ENCODE data around the gene TTLL11. TPM values are rescaled to one million over a fixed set of nuclear protein-coding genes. Genes with fewer than 3 reads are reported as not detected.

Gene TTLL11
- polyA plus RNA-seq, 4 donors: 3.2 to 4.8 (median 3.9) TPM

DNA sequence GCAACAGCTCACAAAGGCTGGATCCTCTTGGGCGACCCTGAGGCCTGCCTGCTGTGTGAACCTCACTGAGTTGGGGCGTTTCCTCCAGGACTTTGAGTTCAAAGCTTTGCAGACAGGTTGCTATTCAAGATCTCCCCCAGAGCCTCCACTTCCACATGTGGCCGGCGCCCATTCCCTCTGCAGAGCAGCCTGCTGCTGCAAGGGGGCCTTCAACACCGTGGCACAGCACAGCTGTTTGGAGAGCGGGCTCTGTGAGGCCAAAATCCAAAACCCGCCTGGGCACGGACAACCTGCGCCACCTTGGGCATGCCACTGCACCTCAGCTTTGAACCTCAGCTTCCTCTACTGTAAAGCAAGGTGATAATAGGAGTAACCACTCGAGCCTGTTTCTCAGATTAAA lies 281.4 kb downstream of the TTLL11 start:
- Histone ChIP-seq H3K9me3 (ENCODE audit: control insufficient read depth in 2 of 2, insufficient read depth in 1 of 2, low read depth in 1 of 2, low read length in 1 of 2) (no peaks in the 10 kb centered on the region), H3K4me1 (ENCODE audit: control insufficient read depth in 3 of 3, insufficient read depth in 2 of 3, low read depth in 1 of 3, low read length in 2 of 3) (no peaks in the 10 kb centered on the region), H3K4me3 (ENCODE audit: low read depth in 1 of 3, low read length in 3 of 3) (no peak overlapping the region), H3K27ac (ENCODE audit: low read depth in 1 of 3, low read length in 2 of 3) (no peak overlapping the region), H3K27me3 (ENCODE audit: control insufficient read depth in 3 of 3, insufficient read depth in 3 of 3, low read length in 3 of 3) (no peaks in the 10 kb centered on the region), H3K36me3 (ENCODE audit: control insufficient read depth in 3 of 3, insufficient read depth in 2 of 3, low read depth in 1 of 3, low read length in 3 of 3) (no peaks in the 10 kb centered on the region)
- 80 to 88% (median 84%) methylated on average over 10 of the region's 10 CpGs for WGBS, 3 donors
- DNase-seq (no peak), FAIRE-seq (no peak)

DNA sequence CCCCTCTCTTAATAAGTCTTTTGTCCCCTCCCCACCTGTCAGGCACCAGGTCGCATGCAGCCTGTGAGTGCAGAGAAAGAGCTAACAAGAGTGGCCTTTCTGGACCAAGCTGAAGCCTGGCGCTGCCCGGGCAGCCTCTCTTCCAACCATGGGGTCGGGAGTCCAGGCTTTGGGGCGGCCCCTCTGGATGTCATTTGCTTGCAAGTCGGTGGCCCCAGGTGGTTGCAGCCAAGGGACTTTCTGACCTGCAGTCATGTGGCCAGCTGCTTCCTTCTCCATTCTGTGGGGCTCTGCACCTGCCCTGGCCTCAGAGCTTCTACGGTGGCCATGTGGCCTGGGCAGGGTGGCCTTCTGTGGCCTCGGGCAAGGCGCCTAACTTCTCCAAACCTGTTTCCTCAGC lies 282.0 kb downstream of the TTLL11 start:
- Histone ChIP-seq H3K36me3 (ENCODE audit: control insufficient read depth in 3 of 3, insufficient read depth in 2 of 3, low read depth in 1 of 3, low read length in 3 of 3) (no peaks in the 10 kb centered on the region), H3K9me3 (ENCODE audit: control insufficient read depth in 2 of 2, insufficient read depth in 1 of 2, low read depth in 1 of 2, low read length in 1 of 2) (no peaks in the 10 kb centered on the region), H3K4me3 (ENCODE audit: low read depth in 1 of 3, low read length in 3 of 3) (no peak overlapping the region), H3K4me1 (ENCODE audit: control insufficient read depth in 3 of 3, insufficient read depth in 2 of 3, low read depth in 1 of 3, low read length in 2 of 3) (no peaks in the 10 kb centered on the region), H3K27ac (ENCODE audit: low read depth in 1 of 3, low read length in 2 of 3) (no peak overlapping the region), H3K27me3 (ENCODE audit: control insufficient read depth in 3 of 3, insufficient read depth in 3 of 3, low read length in 3 of 3) (no peaks in the 10 kb centered on the region)
- FAIRE-seq (no peak), DNase-seq (no peak)
- 78 to 83% (median 79%) methylated on average over 9 of the region's 9 CpGs for WGBS, 3 donors

DNA sequence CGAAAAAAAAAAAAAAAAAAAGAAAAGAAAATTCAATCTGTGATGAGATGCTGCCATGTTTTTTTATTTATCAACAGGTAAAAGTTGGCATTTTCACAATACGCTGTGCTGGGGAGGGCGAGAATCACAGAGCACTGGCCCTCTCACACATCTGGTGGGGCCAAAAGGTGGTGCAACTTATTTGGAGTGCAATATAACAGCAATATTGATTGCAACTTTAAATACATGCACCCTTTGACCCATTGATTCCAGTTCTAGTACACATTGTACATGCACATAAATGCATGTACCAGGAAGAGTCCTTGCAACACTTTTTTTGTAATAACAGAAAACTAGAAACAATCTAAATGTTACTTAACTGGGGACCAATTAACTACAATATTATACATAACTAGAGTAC lies 282.6 kb downstream of the TTLL11 start:
- FAIRE-seq (no peak), DNase-seq (no peak)
- Histone ChIP-seq H3K4me1 (ENCODE audit: control insufficient read depth in 3 of 3, insufficient read depth in 2 of 3, low read depth in 1 of 3, low read length in 2 of 3) (no peaks in the 10 kb centered on the region), H3K36me3 (ENCODE audit: control insufficient read depth in 3 of 3, insufficient read depth in 2 of 3, low read depth in 1 of 3, low read length in 3 of 3) (no peaks in the 10 kb centered on the region), H3K27ac (ENCODE audit: low read depth in 1 of 3, low read length in 2 of 3) (no peak overlapping the region), H3K4me3 (ENCODE audit: low read depth in 1 of 3, low read length in 3 of 3) (no peak overlapping the region), H3K27me3 (ENCODE audit: control insufficient read depth in 3 of 3, insufficient read depth in 3 of 3, low read length in 3 of 3) (no peaks in the 10 kb centered on the region), H3K9me3 (ENCODE audit: control insufficient read depth in 2 of 2, insufficient read depth in 1 of 2, low read depth in 1 of 2, low read length in 1 of 2) (no peaks in the 10 kb centered on the region)
- WGBS, 3 donors: 74 to 87% (median 78%) methylated on average over 3 of the region's 3 CpGs

DNA sequence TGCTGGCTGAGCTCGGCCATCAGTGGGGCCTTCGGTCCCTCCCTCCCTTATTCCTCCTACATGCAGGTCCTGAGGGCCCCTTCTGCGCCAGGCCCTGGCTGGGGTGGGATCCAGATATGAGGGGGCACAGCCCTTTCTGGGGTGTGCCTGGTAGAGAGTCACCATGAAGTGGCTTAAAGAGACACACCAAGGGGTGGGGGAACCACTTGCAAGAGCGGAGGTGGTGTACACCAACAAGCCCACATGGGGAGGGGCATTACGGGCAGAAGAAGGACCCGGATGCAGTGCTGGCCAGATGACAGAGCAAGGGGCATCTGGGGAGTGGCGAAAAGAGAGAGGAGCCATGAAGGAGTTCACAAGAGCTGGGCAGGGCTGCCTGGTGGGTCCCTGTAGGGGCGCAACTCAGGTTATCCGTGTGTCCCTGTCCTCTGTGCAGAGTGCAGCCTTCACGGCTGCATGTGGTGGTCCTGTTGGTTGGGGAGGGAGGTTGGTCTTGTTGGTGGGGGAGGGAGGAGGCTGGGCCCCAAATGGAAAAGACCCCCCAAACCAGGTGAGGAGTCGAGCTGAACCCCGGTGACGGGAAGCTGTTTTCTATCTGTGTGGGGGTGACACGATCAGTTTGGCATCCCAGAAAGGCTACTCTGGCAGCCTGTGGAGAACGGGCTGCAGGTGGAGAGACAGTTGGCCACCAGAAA lies 283.6 kb downstream of the TTLL11 start:
- Histone ChIP-seq H3K27me3 (ENCODE audit: control insufficient read depth in 3 of 3, insufficient read depth in 3 of 3, low read length in 3 of 3) (no peaks in the 10 kb centered on the region), H3K4me1 (ENCODE audit: control insufficient read depth in 3 of 3, insufficient read depth in 2 of 3, low read depth in 1 of 3, low read length in 2 of 3) (no peaks in the 10 kb centered on the region), H3K4me3 (ENCODE audit: low read depth in 1 of 3, low read length in 3 of 3) (no peak overlapping the region), H3K36me3 (ENCODE audit: control insufficient read depth in 3 of 3, insufficient read depth in 2 of 3, low read depth in 1 of 3, low read length in 3 of 3) (no peaks in the 10 kb centered on the region), H3K27ac (ENCODE audit: low read depth in 1 of 3, low read length in 2 of 3) (no peak overlapping the region), H3K9me3 (ENCODE audit: control insufficient read depth in 2 of 2, insufficient read depth in 1 of 2, low read depth in 1 of 2, low read length in 1 of 2) (no peaks in the 10 kb centered on the region)
- no peak for FAIRE-seq
- no peak for DNase-seq
- WGBS, 3 donors: 88 to 92% (median 89%) methylated on average over 15 of the region's 15 CpGs

DNA sequence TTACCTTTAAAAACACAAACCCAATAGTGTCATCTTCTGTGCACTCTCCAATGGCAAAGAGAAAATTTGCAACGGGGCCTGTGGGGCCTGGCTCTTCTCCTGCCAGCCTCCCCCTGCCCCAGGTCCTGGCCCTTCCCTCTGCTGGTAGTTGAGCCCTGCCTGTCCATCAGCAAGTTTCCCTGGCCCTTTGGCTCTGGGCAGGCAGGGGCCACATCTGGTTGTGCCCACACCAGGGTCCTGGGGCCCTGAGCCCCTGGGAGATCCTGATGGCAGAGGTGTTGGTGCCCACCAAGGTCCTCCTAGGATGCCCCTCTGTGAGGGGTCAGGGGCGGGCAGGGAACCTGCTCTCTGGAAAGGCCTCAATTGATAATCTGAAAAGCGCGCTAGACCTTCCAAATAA lies 284.3 kb downstream of the TTLL11 start:
- DNase-seq (no peak), FAIRE-seq (no peak)
- H3K27me3 ChIP-seq (ENCODE audit: control insufficient read depth in 3 of 3, insufficient read depth in 3 of 3, low read length in 3 of 3): no peaks in the 10 kb centered on the region
- H3K27ac ChIP-seq (ENCODE audit: low read depth in 1 of 3, low read length in 2 of 3): no peak overlapping the region
- 69 to 90% (median 82%) methylated on average over 4 of the region's 4 CpGs for WGBS, 3 donors
- no peaks in the 10 kb centered on the region for H3K4me1 ChIP-seq (ENCODE audit: control insufficient read depth in 3 of 3, insufficient read depth in 2 of 3, low read depth in 1 of 3, low read length in 2 of 3)
- H3K36me3 ChIP-seq (ENCODE audit: control insufficient read depth in 3 of 3, insufficient read depth in 2 of 3, low read depth in 1 of 3, low read length in 3 of 3): no peaks in the 10 kb centered on the region
- no peak overlapping the region for H3K4me3 ChIP-seq (ENCODE audit: low read depth in 1 of 3, low read length in 3 of 3)
- no peaks in the 10 kb centered on the region for H3K9me3 ChIP-seq (ENCODE audit: control insufficient read depth in 2 of 2, insufficient read depth in 1 of 2, low read depth in 1 of 2, low read length in 1 of 2)

DNA sequence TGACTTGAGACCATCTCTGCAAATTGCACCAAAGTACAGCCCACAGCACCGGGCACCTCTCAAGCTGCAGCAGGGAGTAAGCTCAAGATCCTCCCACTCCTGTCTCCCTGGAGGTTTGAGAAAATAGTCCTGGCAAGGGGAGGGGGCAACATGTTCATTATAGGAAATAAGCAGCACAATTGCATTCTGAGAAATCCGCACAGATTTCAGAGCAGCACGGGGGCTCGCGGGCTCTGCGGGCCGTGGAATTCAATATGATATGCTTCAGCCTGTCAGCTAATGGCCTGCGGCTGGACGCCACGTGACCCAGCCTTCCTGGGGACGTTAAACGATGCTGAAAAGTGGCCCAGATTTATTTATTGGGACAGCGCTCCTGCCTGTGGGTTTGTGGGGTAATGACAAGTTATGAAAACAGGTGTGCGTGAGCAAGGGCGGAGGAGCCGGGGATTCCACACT lies 285.3 kb downstream of the TTLL11 start:
- no peak overlapping the region for H3K27ac ChIP-seq (ENCODE audit: low read depth in 1 of 3, low read length in 2 of 3)
- H3K4me1 ChIP-seq (ENCODE audit: control insufficient read depth in 3 of 3, insufficient read depth in 2 of 3, low read depth in 1 of 3, low read length in 2 of 3): no peaks in the 10 kb centered on the region
- no peak for DNase-seq
- no peak overlapping the region for H3K4me3 ChIP-seq (ENCODE audit: low read depth in 1 of 3, low read length in 3 of 3)
- no peaks in the 10 kb centered on the region for H3K36me3 ChIP-seq (ENCODE audit: control insufficient read depth in 3 of 3, insufficient read depth in 2 of 3, low read depth in 1 of 3, low read length in 3 of 3)
- no peaks in the 10 kb centered on the region for H3K27me3 ChIP-seq (ENCODE audit: control insufficient read depth in 3 of 3, insufficient read depth in 3 of 3, low read length in 3 of 3)
- FAIRE-seq: no peak
- 66 to 85% (median 76%) methylated on average over 16 of the region's 16 CpGs for WGBS, 3 donors
- no peaks in the 10 kb centered on the region for H3K9me3 ChIP-seq (ENCODE audit: control insufficient read depth in 2 of 2, insufficient read depth in 1 of 2, low read depth in 1 of 2, low read length in 1 of 2)

DNA sequence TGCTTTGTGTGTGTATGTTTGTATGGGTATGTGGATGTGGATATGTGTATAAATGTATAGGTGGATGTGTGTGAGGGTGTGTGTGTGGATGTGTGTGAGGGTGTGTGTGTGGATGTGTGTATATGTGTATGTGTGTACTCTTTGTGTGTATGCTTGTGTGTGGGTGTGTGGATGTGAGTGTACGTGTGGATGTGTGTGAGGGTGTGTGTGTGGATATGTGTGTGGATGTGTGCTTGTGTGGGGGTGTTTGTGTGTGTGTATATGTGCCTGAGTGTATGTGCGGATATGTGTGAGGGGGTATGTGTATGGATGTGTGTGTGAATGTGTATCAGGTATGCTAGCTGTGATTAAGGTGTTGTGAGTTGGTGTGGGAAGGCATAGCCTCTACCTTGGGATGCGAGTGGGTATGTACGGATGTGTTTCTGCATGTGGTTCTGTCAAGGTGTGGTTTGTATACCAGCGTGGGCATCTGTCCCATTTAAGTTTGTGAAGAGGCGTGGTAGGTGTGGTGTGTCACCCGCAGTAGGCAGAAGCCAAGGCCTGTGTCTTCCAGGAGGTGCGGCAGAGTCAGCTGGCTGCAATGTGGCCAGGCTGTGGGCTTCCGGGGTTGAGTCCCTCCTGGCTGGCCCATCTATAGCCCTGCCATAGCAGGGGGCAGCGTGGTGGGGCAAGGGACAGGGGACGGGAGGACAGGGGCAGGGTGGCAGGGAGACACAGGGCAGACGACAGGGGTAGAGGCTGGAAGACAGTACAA lies 285.9 kb downstream of the TTLL11 start:
- Histone ChIP-seq H3K27ac (ENCODE audit: low read depth in 1 of 3, low read length in 2 of 3) (no peak overlapping the region), H3K4me3 (ENCODE audit: low read depth in 1 of 3, low read length in 3 of 3) (no peak overlapping the region), H3K36me3 (ENCODE audit: control insufficient read depth in 3 of 3, insufficient read depth in 2 of 3, low read depth in 1 of 3, low read length in 3 of 3) (no peaks in the 10 kb centered on the region), H3K9me3 (ENCODE audit: control insufficient read depth in 2 of 2, insufficient read depth in 1 of 2, low read depth in 1 of 2, low read length in 1 of 2) (no peaks in the 10 kb centered on the region), H3K27me3 (ENCODE audit: control insufficient read depth in 3 of 3, insufficient read depth in 3 of 3, low read length in 3 of 3) (no peaks in the 10 kb centered on the region), H3K4me1 (ENCODE audit: control insufficient read depth in 3 of 3, insufficient read depth in 2 of 3, low read depth in 1 of 3, low read length in 2 of 3) (no peaks in the 10 kb centered on the region)
- FAIRE-seq (no peak), DNase-seq (no peak)
- WGBS, 3 donors: 42 to 77% (median 71%) methylated on average over 12 of the region's 12 CpGs

DNA sequence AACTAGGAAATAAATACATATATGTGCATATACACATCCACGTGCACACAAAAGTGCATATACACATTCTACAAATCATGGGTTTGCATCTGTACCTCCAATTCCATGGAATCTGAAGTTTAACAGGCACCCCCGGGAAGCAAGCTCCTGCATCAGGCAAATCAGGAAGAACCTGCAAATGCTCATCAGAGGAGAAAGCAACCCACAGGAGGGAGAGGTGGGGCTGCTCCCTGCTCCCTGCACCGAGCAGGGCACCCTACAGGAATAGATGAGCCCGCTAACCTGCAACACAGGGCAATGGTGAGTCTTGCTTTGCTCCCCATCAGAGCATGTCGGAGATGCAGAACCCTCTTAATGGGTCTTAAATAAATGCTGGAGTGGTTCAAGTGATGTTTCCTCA lies 290.4 kb downstream of the TTLL11 start:
- Histone ChIP-seq H3K9me3 (ENCODE audit: control insufficient read depth in 2 of 2, insufficient read depth in 1 of 2, low read depth in 1 of 2, low read length in 1 of 2) (no peaks in the 10 kb centered on the region), H3K4me3 (ENCODE audit: low read depth in 1 of 3, low read length in 3 of 3) (no peak overlapping the region), H3K4me1 (ENCODE audit: control insufficient read depth in 3 of 3, insufficient read depth in 2 of 3, low read depth in 1 of 3, low read length in 2 of 3) (no peaks in the 10 kb centered on the region), H3K27ac (ENCODE audit: low read depth in 1 of 3, low read length in 2 of 3) (no peak overlapping the region), H3K27me3 (ENCODE audit: control insufficient read depth in 3 of 3, insufficient read depth in 3 of 3, low read length in 3 of 3) (no peaks in the 10 kb centered on the region), H3K36me3 (ENCODE audit: control insufficient read depth in 3 of 3, insufficient read depth in 2 of 3, low read depth in 1 of 3, low read length in 3 of 3) (no peaks in the 10 kb centered on the region)
- DNase-seq: no peak
- no peak for FAIRE-seq
- 75 to 82% (median 79%) methylated on average over 5 of the region's 5 CpGs for WGBS, 3 donors
